ENCODE results near the gene CCP110. TPM values are rescaled to one million over a fixed set of nuclear protein-coding genes. Genes with fewer than 3 reads are reported as not detected.

Gene CCP110
- total and polyA plus RNA-seq, 12 donors, result 3.0 to 14.0 (median 9.9) TPM

GRCh38 chr16:19484096-19484495 is 39.6 kb upstream of the CCP110 start:
- H3K9me3 ChIP-seq (replicated peaks in 1 of 3), result no peaks in the 10 kb centered on the region
- intact Hi-C loops (cut with DNase I), result no loop called here
- no peak for TF ChIP-seq POLR2A (IDR thresholded peaks at IDR 0.05)
- TF ChIP-seq CTCF (IDR thresholded peaks at IDR 0.05), result no peak
- H3K36me3 ChIP-seq (replicated peaks in 1 of 2), result no peaks in the 10 kb centered on the region
- 82 to 86% (median 84%) methylated on average over 3 of the region's 3 CpGs for WGBS, 4 donors
- H3K27me3 ChIP-seq, result no peaks in the 10 kb centered on the region
- no peak overlapping the region for H3K27ac ChIP-seq
- no peak for DNase-seq
- no peaks in the 10 kb centered on the region for H3K4me1 ChIP-seq (replicated peaks in 1 of 2)
- no peak overlapping the region for H3K4me3 ChIP-seq

GRCh38 chr16:19485611-19486010 is 38.1 kb upstream of the CCP110 start:
- Histone ChIP-seq H3K4me1 (replicated peaks in 1 of 2) (no peaks in the 10 kb centered on the region), H3K36me3 (replicated peaks in 1 of 2) (no peaks in the 10 kb centered on the region), H3K4me3 (no peak overlapping the region), H3K9me3 (replicated peaks in 1 of 3) (no peaks in the 10 kb centered on the region), H3K27me3 (no peaks in the 10 kb centered on the region), H3K27ac (no peak overlapping the region)
- intact Hi-C loops (cut with DNase I), result no loop called here
- no peak for DNase-seq
- WGBS, 4 donors, result 80 to 94% (median 85%) methylated on average over 5 of the region's 5 CpGs
- no peak for TF ChIP-seq CTCF (IDR thresholded peaks at IDR 0.05)
- no peak for TF ChIP-seq POLR2A (IDR thresholded peaks at IDR 0.05)

- no peak overlapping the region for H3K4me3 ChIP-seq
- no peaks in the 10 kb centered on the region for H3K36me3 ChIP-seq (replicated peaks in 1 of 2)
- WGBS, 4 donors, result 67 to 86% (median 76%) methylated on average over 4 of the region's 4 CpGs
- no peak overlapping the region for H3K27ac ChIP-seq
- H3K9me3 ChIP-seq (replicated peaks in 1 of 3), result no peaks in the 10 kb centered on the region
- intact Hi-C loops (cut with DNase I), result no loop called here
- no peak for TF ChIP-seq CTCF (IDR thresholded peaks at IDR 0.05)
- TF ChIP-seq POLR2A (IDR thresholded peaks at IDR 0.05), result no peak
- no peaks in the 10 kb centered on the region for H3K27me3 ChIP-seq
- no peaks in the 10 kb centered on the region for H3K4me1 ChIP-seq (replicated peaks in 1 of 2)
- no peak for DNase-seq
Measured at GRCh38 chr16:19486051-19486450, 37.7 kb upstream of the CCP110 start.

GRCh38 chr16:19486750-19487325 is 36.9 kb upstream of the CCP110 start:
- no peaks in the 10 kb centered on the region for H3K9me3 ChIP-seq (replicated peaks in 1 of 3)
- DNase-seq, result no peak
- no peak overlapping the region for H3K4me3 ChIP-seq
- H3K27ac ChIP-seq, result no peak overlapping the region
- H3K36me3 ChIP-seq (replicated peaks in 1 of 2), result no peaks in the 10 kb centered on the region
- H3K4me1 ChIP-seq (replicated peaks in 1 of 2), result no peaks in the 10 kb centered on the region
- TF ChIP-seq CTCF (IDR thresholded peaks at IDR 0.05) (no peak), POLR2A (IDR thresholded peaks at IDR 0.05) (no peak)
- intact Hi-C loops (cut with DNase I), result no loop called here
- H3K27me3 ChIP-seq, result no peaks in the 10 kb centered on the region
- WGBS, 4 donors, result 80 to 89% (median 83%) methylated on average over 10 of the region's 10 CpGs
